Aorta (tissue), 5 donors: ENCODE data around the gene QRICH2. TPM values are rescaled to one million over a fixed set of nuclear protein-coding genes. Genes with fewer than 3 reads are reported as not detected.
"Not testable (repeated sequence)": the region's sequence is repeated elsewhere in the genome, so short reads cannot be mapped to it uniquely, and the experiment has no call there.

ENCODE experiments used
- ATAC-seq: fragments of 200-7000 bp; cut with Tn5 transposase; one replicate; pipeline ENCODE4 v1.9.1; 2022; ENCODE audit warnings: moderate library complexity; ENCODE audit not compliant: low FRiP score
- DNase-seq, 2 donors: peaks; one replicate each; pipeline ENCODE4 v3.0.0-alpha.2; 2020
- H3K27ac ChIP-seq, 2 donors: one replicate each; pipeline ENCODE4 v1.5.1; 2013; ENCODE audit warnings: low read length in 2 of 2, mild to moderate bottlenecking in 2 of 2, moderate library complexity in 2 of 2, control low read depth in 1 of 2, inconsistent platforms in 1 of 2, low read depth in 1 of 2
- H3K27me3 ChIP-seq, 2 donors: one replicate each; pipeline ENCODE4 v1.6.1; 2013; ENCODE audit warnings: control low read depth in 1 of 2, low read length in 1 of 2, mild to moderate bottlenecking in 1 of 2, moderate library complexity in 1 of 2; ENCODE audit not compliant: insufficient read depth in 2 of 2, control insufficient read depth in 1 of 2
- H3K36me3 ChIP-seq, 2 donors: one replicate each; pipeline ENCODE4 v1.6.1; 2013; ENCODE audit warnings: control low read depth in 1 of 2, low read length in 1 of 2, mild to moderate bottlenecking in 1 of 2; ENCODE audit not compliant: insufficient read depth in 2 of 2, control insufficient read depth in 1 of 2
- H3K4me1 ChIP-seq, 2 donors: one replicate each; pipeline ENCODE4 v1.6.1; 2013; ENCODE audit warnings: low read length in 2 of 2, control low read depth in 1 of 2, mild to moderate bottlenecking in 1 of 2, moderate library complexity in 1 of 2; ENCODE audit not compliant: insufficient read depth in 2 of 2, control insufficient read depth in 1 of 2
- H3K4me3 ChIP-seq, 2 donors: one replicate each; pipeline ENCODE4 v1.5.1; 2013; ENCODE audit warnings: low read length in 2 of 2, control low read depth in 1 of 2, mild to moderate bottlenecking in 1 of 2
- H3K9me3 ChIP-seq: one replicate; pipeline ENCODE4 v1.6.1; 2013; ENCODE audit warnings: mild to moderate bottlenecking, low read length; ENCODE audit not compliant: control insufficient read depth
- WGBS, 2 donors: extraction: QIAGEN DNeasy Blood & Tissue Kit; methylation state at CpG; one replicate each; pipeline ENCODE4 v1.1.7; 2013; 5-methylcytosine and 5-hydroxymethylcytosine counted together
- intact Hi-C, 2 donors: fragments of 100-400 bp; cut with DNase I; formaldehyde crosslinking; loops; one replicate each; pipeline versions ENCODE4 v1.14.2 to v1.15.0; 2022
- polyA plus RNA-seq, 2 donors: library from polyadenylated mRNA; stranded (reverse); fragments of 200-250 nt; gene quantifications; one replicate each; pipeline ENCODE4 v1.2.3, GENCODE V29; 2013
- total RNA-seq, 2 donors: library from RNA; stranded (reverse); fragmentation: NEBNext Ultra II Directional; extraction: Animal tissue kit (Norgen Biotek cat#: 25700); gene quantifications; one replicate each; pipeline ENCODE4 v1.2.1, GENCODE V29; 2021
- donor health status: healthy with polysubstance abuse.
- donor health status: Bipolar disorder and iron deficiency.
- donor health status: DM: no; HTN: no; CAD: no.
- donor health status: DM: no; HTN: no; CAD: no.
- donor health status: DM: yes; HTN: yes; CAD: no.

The QRICH2 gene
- total and polyA plus RNA-seq, 4 donors: 1.4 to 12.8 (median 3.8) TPM

GRCh38 chr17:76250141-76250540 lies 57.9 kb downstream of the QRICH2 start:
- 81 to 84% methylated on average over 6 of the region's 6 CpGs for WGBS, 2 donors
- intact Hi-C loops: no loop called here
- H3K27ac ChIP-seq: no peak overlapping the region
- ATAC-seq (no peak), DNase-seq (peak in 1 of 2 donors; percentile 2)
- H3K4me3 ChIP-seq: no peak overlapping the region
- peaks cover 0 to 2% of the 10 kb centered on the region in 2 donors for H3K27me3 ChIP-seq
- H3K4me1 ChIP-seq: no peaks in the 10 kb centered on the region
- peaks cover 2% of the 10 kb centered on the region for H3K9me3 ChIP-seq
- no peaks in the 10 kb centered on the region for H3K36me3 ChIP-seq

- WGBS, 2 donors: 76 to 77% methylated on average over 11 of the region's 11 CpGs
- intact Hi-C loops: no loop called here
- H3K27ac ChIP-seq: no peak overlapping the region
- H3K9me3 ChIP-seq: peaks cover 2% of the 10 kb centered on the region
- DNase-seq (peak in 1 of 2 donors; percentile 23), ATAC-seq (no peak)
- no peak overlapping the region for H3K4me3 ChIP-seq
- H3K27me3 ChIP-seq: peaks cover 0 to 2% of the 10 kb centered on the region in 2 donors
- no peaks in the 10 kb centered on the region for H3K36me3 ChIP-seq
- no peaks in the 10 kb centered on the region for H3K4me1 ChIP-seq
Observed at GRCh38 chr17:76248013-76248782, 59.9 kb downstream of the QRICH2 start.

DNA sequence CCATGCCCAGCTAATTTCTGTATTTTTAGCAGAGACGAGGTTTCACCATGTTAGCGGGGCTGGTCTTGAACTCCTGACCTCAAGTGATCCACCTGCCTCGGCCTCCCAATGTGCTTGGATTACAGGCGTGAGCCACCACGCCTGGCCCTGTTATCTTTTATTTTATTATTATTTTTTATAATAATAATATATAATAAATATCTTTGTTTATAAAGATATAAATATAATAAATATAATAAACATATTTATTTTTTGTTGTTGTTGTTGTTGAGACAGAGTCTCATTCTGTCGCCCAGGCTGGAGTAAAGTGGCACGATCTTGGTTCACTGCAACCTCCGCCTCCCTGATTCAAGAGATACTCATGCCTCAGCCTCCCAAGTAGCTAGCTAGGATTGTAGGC lies 60.8 kb downstream of the QRICH2 start:
- intact Hi-C loops: no loop called here
- DNase-seq (no peak), ATAC-seq (no peak)
- Histone ChIP-seq H3K36me3 (no peaks in the 10 kb centered on the region), H3K4me1 (no peaks in the 10 kb centered on the region), H3K9me3 (peaks cover 2% of the 10 kb centered on the region), H3K4me3 (no peak overlapping the region), H3K27ac (no peak overlapping the region), H3K27me3 (peaks cover 0 to 2% of the 10 kb centered on the region in 2 donors)
- WGBS, 2 donors: 90 to 93% methylated on average over 8 of the region's 8 CpGs

DNA sequence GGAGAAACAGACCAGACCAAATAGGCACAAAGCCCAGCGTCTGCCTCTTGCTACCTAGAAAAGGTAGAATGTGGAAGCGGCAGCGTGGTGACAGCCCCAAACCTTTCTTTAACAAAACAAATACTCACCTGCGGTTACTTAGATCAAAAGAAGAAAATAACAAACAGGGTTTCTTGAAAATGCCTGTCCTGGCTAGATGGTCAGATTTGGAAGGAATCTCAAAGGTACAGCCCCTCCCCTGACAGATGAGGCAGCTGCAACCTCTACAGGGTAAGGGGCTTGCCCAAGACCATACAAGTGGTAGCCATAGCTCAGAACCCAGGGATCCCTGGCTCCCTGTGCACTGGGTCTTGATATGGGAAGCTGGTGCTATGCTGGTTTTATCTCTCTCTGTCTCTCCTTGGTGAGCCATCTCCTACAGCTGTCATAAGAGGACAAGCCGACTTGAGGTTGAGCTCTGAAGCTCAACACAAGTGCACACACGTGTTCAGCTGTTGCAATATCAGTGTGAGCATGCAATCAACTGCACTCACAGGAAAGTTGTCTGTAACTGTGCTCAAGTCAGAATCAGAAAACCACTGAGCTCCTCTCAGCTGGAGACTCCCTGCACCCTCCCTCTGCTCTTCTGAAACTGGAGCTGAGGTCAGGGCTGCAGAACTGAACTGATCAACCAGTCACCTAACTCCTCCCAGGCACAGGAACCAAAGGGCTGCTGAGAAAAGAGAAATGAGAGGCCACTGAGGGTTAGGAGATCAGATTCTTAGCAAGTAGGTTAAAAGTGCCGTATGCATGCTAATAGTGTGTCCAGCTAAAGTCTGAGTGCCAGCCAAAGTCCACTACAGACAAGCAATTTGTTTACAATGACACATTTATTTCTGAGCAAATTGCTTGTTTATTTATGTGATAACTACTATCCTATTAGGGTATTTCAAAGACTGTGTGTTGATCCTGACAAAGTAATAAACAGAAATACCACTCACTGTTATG lies 61.7 kb downstream of the QRICH2 start:
- H3K9me3 ChIP-seq: peaks cover 2% of the 10 kb centered on the region
- no peak for ATAC-seq
- intact Hi-C loops: no loop called here
- WGBS, 2 donors: 71 to 74% methylated on average over 7 of the region's 7 CpGs
- no peak overlapping the region for H3K27ac ChIP-seq
- peak in 1 of 2 donors; percentile 22 for DNase-seq
- H3K27me3 ChIP-seq: peaks cover 0 to 2% of the 10 kb centered on the region in 2 donors
- H3K36me3 ChIP-seq: no peaks in the 10 kb centered on the region
- no peaks in the 10 kb centered on the region for H3K4me1 ChIP-seq
- H3K4me3 ChIP-seq: no peak overlapping the region

DNA sequence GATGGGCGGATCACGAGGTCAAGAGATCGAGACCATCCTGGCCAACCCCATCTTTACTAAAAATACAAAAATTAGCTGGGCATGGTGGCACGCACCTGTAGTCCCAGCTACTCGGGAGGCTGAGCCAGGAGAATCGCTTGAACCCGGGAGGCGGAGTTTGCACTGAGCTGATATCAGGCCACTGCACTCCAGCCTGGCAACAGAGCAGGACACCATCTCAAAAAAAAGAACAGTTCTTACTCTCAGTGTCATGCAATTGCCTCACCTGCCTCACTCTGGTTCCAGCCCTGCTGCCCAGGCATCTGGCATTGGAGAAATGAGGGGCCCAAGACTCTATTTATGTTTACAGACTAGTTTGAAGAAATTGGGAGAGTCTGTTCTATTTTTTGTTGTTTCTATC lies 63.4 kb downstream of the QRICH2 start:
- H3K4me3 ChIP-seq, ATAC-seq, H3K27ac ChIP-seq, H3K4me1 ChIP-seq, H3K9me3 ChIP-seq, H3K36me3 ChIP-seq, H3K27me3 ChIP-seq: not testable (repeated sequence)
- DNase-seq: peak in 1 of 2 donors; percentile 43
- WGBS, 2 donors: 93 to 96% methylated on average over 8 of the region's 8 CpGs
- intact Hi-C loops: loop anchor here in 1 of 2 donors (5.0 kb wide), 1 partner anchor 33 kb away; no protein-coding TSS in a partner anchor

DNA sequence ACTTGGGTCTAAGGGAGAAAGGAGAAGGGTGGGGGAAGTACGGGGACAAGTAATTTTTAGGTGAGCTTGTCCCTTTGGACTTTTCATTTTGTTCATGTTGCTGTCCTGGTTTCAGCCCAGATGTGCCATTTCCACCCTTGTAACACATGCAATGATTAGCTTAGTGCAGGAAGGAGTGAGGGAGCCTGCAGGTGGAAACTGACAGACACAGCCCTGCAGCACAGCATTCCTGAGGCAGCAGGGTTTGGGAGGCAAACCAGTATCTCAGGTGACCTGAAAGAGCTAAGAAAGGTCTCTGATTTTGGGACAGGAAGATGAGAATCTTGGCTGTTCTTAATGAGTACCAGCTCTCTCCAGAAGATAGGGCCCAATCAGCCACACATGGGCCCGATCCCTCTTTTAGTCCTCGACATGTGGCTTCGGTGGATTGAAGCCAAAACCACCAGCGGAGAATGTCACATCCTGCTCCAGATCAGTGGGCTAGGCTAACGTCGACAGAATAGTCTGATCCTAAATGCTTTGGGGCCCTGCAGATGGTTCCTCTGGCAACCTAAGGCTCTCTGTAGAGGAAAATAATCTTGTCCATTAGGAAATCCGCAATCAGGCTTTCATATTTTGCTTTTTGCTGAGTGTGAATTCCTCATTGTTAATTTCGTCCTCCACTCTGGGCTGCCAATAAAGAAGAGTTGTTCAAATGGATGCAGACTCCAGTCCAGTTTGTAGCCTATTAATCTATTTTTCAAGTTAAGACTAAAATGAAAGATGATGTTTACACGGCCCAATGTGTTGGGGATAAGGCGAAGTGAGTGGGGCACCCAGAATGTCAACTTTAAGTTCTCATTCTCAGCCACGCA lies 64.0 kb downstream of the QRICH2 start:
- peak in 1 of 2 donors; percentile 52 for DNase-seq
- H3K36me3 ChIP-seq: no peaks in the 10 kb centered on the region
- H3K27me3 ChIP-seq: peaks cover 0 to 2% of the 10 kb centered on the region in 2 donors
- H3K4me1 ChIP-seq: no peaks in the 10 kb centered on the region
- 80 to 81% methylated on average over 12 of the region's 12 CpGs for WGBS, 2 donors
- H3K9me3 ChIP-seq: peaks cover 2% of the 10 kb centered on the region
- ATAC-seq: no peak
- intact Hi-C loops: loop anchor here in 1 of 2 donors (5.0 kb wide), 1 partner anchor 33 kb away; no protein-coding TSS in a partner anchor
- H3K4me3 ChIP-seq: no peak overlapping the region
- H3K27ac ChIP-seq: no peak overlapping the region

DNA sequence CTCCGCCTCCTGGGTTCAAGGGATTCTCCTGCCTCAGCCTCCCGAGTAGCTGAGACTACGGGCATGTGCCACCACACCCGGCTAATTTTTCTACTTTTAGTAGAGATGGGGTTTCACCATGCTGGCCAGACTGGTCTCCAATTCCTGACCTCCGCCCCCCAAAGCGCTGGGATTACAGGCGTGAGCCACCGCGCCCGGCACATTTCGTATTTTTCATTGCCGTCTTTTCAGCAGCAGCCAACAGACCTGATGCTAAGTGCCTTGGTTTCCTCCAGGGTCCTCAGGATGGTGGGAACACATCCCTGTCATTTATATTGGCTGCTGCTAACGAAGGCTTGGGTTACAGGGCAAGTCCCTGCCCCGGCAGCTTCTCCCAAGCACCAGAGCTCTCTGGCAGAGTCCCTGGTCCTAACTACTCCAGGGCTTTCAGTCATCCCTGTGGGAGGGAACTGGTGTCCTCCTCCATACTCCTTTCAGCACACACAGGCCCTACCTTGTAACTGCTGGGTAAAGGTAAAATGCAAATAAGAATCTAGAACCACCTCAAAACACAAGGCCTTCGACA lies 66.3 kb downstream of the QRICH2 start:
- DNase-seq: peak in 1 of 2 donors; percentile 48
- intact Hi-C loops: loop anchor here in 1 of 2 donors (5.0 kb wide), 1 partner anchor 36 kb away; no protein-coding TSS in a partner anchor
- H3K4me1 ChIP-seq: no peaks in the 10 kb centered on the region
- H3K4me3 ChIP-seq: no peak overlapping the region
- peaks cover 0 to 2% of the 10 kb centered on the region in 2 donors for H3K27me3 ChIP-seq
- ATAC-seq: no peak
- WGBS, 2 donors: 94 to 96% methylated on average over 15 of the region's 15 CpGs
- H3K9me3 ChIP-seq: peaks cover 2% of the 10 kb centered on the region
- H3K27ac ChIP-seq: no peak overlapping the region
- no peaks in the 10 kb centered on the region for H3K36me3 ChIP-seq

DNA sequence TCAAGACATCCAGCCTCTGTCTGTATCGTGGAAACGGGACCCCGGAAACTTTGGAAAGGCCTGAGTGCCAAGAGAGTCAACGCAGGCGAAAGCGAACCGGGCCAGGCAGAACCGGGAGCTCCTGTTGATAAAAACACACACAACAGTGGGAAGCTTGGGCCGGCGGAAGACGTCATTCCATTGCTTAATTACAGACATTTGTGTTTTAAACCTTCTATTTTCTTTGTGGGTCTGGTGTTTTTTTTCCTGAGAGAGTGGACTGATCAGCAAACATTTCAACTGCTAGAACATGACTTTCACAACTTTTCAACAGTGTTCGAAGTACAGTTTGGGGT lies 66.9 kb downstream of the QRICH2 start:
- peak in 1 of 2 donors; percentile 63 for DNase-seq
- Histone ChIP-seq H3K4me3 (peak overlapping the region in 1 of 2 donors; percentile 84), H3K4me1 (no peaks in the 10 kb centered on the region), H3K27ac (no peak overlapping the region), H3K27me3 (no peaks in the 10 kb centered on the region), H3K9me3 (no peaks in the 10 kb centered on the region), H3K36me3 (no peaks in the 10 kb centered on the region)
- ATAC-seq: peak; percentile 59
- intact Hi-C loops: loop anchor here in 1 of 2 donors (5.0 kb wide), 1 partner anchor 36 kb away; no protein-coding TSS in a partner anchor
- 4 to 8% methylated on average over 12 of the region's 12 CpGs for WGBS, 2 donors
